Large intestine (tissue), 3 donors: Measurements from ENCODE around the gene NPY4R2. TPM values are rescaled to one million over a fixed set of nuclear protein-coding genes. Genes with fewer than 3 reads are reported as not detected.
"Not testable (repeated sequence)": the region's sequence is repeated elsewhere in the genome, so short reads cannot be mapped to it uniquely, and the experiment has no call there.

Experiments used
- DNase-seq, 2 donors: peaks; one replicate each; pipeline versions ENCODE4 v3.0.0 to v3.0.0-alpha.2; 2013
- H3K27ac ChIP-seq: one replicate; pipeline ENCODE4 v1.5.1; 2013; ENCODE audit warnings: low read length
- H3K27me3 ChIP-seq: 2 replicates; pipeline ENCODE4 v1.6.1; 2013; ENCODE audit warnings: low read length; ENCODE audit not compliant: control insufficient read depth, insufficient read depth
- H3K36me3 ChIP-seq: 2 replicates; pipeline ENCODE4 v1.6.1; 2013; ENCODE audit warnings: low read length; ENCODE audit not compliant: control insufficient read depth, insufficient read depth
- H3K4me1 ChIP-seq: one replicate; pipeline ENCODE4 v1.6.1; 2013; ENCODE audit warnings: low read length; ENCODE audit not compliant: control insufficient read depth, insufficient read depth
- H3K4me3 ChIP-seq: one replicate; pipeline ENCODE4 v1.5.1; 2013; ENCODE audit warnings: low read length
- H3K9me3 ChIP-seq: one replicate; pipeline ENCODE4 v1.6.1; 2013; ENCODE audit warnings: mild to moderate bottlenecking, low read depth, low read length, moderate library complexity; ENCODE audit not compliant: control insufficient read depth
- WGBS: methylation state at CpG from one replicate; pipeline ENCODE4 v1.1.5; 2013; ENCODE audit warnings: low lambda C conversion rate; ENCODE audit not compliant: insufficient coverage; 5-methylcytosine and 5-hydroxymethylcytosine counted together
- polyA plus RNA-seq: library from polyadenylated mRNA; unstranded; fragments of 120-200 nt; gene quantifications from one replicate; pipeline ENCODE4 v1.2.1, GENCODE V29; 2013

NPY4R2 gene
- polyA plus RNA-seq, 1 donor: 0.79 TPM

GRCh38 chr10:47894571-47894970 lies 23.9 kb upstream of the NPY4R2 start:
- not testable (repeated sequence) for H3K36me3 ChIP-seq, H3K27ac ChIP-seq, H3K27me3 ChIP-seq, H3K4me3 ChIP-seq, H3K4me1 ChIP-seq, DNase-seq, H3K9me3 ChIP-seq
- WGBS: no CpG with 5 or more reads among the region's 2 CpGs

- WGBS: no CpG with 5 or more reads among the region's 2 CpGs
- not testable (repeated sequence) for H3K9me3 ChIP-seq, H3K4me1 ChIP-seq, DNase-seq, H3K27me3 ChIP-seq, H3K4me3 ChIP-seq, H3K36me3 ChIP-seq, H3K27ac ChIP-seq
These were observed 20.6 kb upstream of the NPY4R2 start for GRCh38 chr10:47897813-47898212.

- WGBS: no CpG with 5 or more reads among the region's 1 CpG
- not testable (repeated sequence) for DNase-seq
These were observed 9.1 kb upstream of the NPY4R2 start for GRCh38 chr10:47909333-47909732.

GRCh38 chr10:47910486-47910885 lies 8.0 kb upstream of the NPY4R2 start:
- no CpG with 5 or more reads among the region's 4 CpGs for WGBS
- not testable (repeated sequence) for H3K4me3 ChIP-seq, H3K27me3 ChIP-seq, H3K36me3 ChIP-seq, H3K9me3 ChIP-seq, DNase-seq, H3K4me1 ChIP-seq, H3K27ac ChIP-seq

More at GRCh38 chr10:47909333-47909732, 9.1 kb upstream of the NPY4R2 start:
- not testable (repeated sequence) for H3K9me3 ChIP-seq, H3K4me3 ChIP-seq, H3K27ac ChIP-seq, H3K36me3 ChIP-seq, H3K4me1 ChIP-seq, H3K27me3 ChIP-seq

- not testable (repeated sequence) for H3K27me3 ChIP-seq, H3K9me3 ChIP-seq, H3K27ac ChIP-seq, DNase-seq, H3K36me3 ChIP-seq, H3K4me1 ChIP-seq, H3K4me3 ChIP-seq
- WGBS: no CpG with 5 or more reads among the region's 2 CpGs
These were observed 4.4 kb upstream of the NPY4R2 start for GRCh38 chr10:47914052-47914451.

GRCh38 chr10:47915849-47916548 lies 2.5 kb upstream of the NPY4R2 start:
- not testable (repeated sequence) for H3K4me1 ChIP-seq, H3K27ac ChIP-seq, H3K4me3 ChIP-seq, H3K27me3 ChIP-seq, DNase-seq, H3K9me3 ChIP-seq, H3K36me3 ChIP-seq
- no CpG with 5 or more reads among the region's 4 CpGs for WGBS

- H3K36me3 ChIP-seq, H3K27ac ChIP-seq, H3K9me3 ChIP-seq, DNase-seq, H3K4me1 ChIP-seq, H3K4me3 ChIP-seq, H3K27me3 ChIP-seq: not testable (repeated sequence)
- WGBS: no CpG with 5 or more reads among the region's 2 CpGs
These were observed 2.1 kb downstream of the NPY4R2 start for GRCh38 chr10:47920610-47921009.

GRCh38 chr10:47922503-47922902 lies 4.0 kb downstream of the NPY4R2 start:
- H3K27me3 ChIP-seq, H3K9me3 ChIP-seq, H3K36me3 ChIP-seq, H3K4me3 ChIP-seq, H3K27ac ChIP-seq, H3K4me1 ChIP-seq, DNase-seq: not testable (repeated sequence)
- no CpG with 5 or more reads among the region's 10 CpGs for WGBS

- H3K36me3 ChIP-seq, H3K9me3 ChIP-seq, H3K27ac ChIP-seq, DNase-seq, H3K4me1 ChIP-seq, H3K27me3 ChIP-seq, H3K4me3 ChIP-seq: not testable (repeated sequence)
- no CpG with 5 or more reads among the region's 5 CpGs for WGBS
These were observed 6.2 kb downstream of the NPY4R2 start for GRCh38 chr10:47924628-47925027.

GRCh38 chr10:47927147-47927916 lies 8.9 kb downstream of the NPY4R2 start:
- not testable (repeated sequence) for H3K4me1 ChIP-seq, H3K27ac ChIP-seq, H3K36me3 ChIP-seq, H3K9me3 ChIP-seq, DNase-seq, H3K4me3 ChIP-seq, H3K27me3 ChIP-seq
- no CpG with 5 or more reads among the region's 9 CpGs for WGBS

- H3K9me3 ChIP-seq, H3K4me3 ChIP-seq, DNase-seq, H3K27ac ChIP-seq, H3K4me1 ChIP-seq, H3K27me3 ChIP-seq, H3K36me3 ChIP-seq: not testable (repeated sequence)
- WGBS: no CpG with 5 or more reads among the region's 2 CpGs
These were observed 9.8 kb downstream of the NPY4R2 start for GRCh38 chr10:47928225-47928624.
